H1 (cell line): Measurements from ENCODE around the gene MCMBP. TPM values are rescaled to one million over a fixed set of nuclear protein-coding genes. Genes with fewer than 3 reads are reported as not detected.
A peak's percentile ranks its signal among the peaks of the same experiment; 100 is the strongest.

Experiments used
- BCL11A ChIP-seq, 2 experiments: IDR thresholded peaks; one replicate each; pipeline ENCODE4 v1.6.1; 2011; ENCODE audit warnings: low read depth in 2 of 2, low read length in 2 of 2, mild to moderate bottlenecking in 2 of 2
- CBX8 ChIP-seq: fragments of 300-800, 300-1000 bp; sonication (generic); IDR thresholded peaks from 2 replicates; pipeline ENCODE4 v1.7.1; 2016; ENCODE audit warnings: low read depth, low read length, borderline replicate concordance
- FOSL1 ChIP-seq: IDR thresholded peaks from 2 replicates; pipeline ENCODE4 v1.6.1; 2011; ENCODE audit warnings: mild to moderate bottlenecking, low read depth, low read length, moderate library complexity; ENCODE audit not compliant: insufficient read depth
- JUN ChIP-seq: IDR thresholded peaks from 2 replicates; pipeline ENCODE4 v1.6.1; 2011; ENCODE audit warnings: low read depth, mild to moderate bottlenecking, improper control_type of control experiment, low read length
- KDM4A ChIP-seq: IDR thresholded peaks from one replicate; pipeline ENCODE4 v1.7.1; 2012; ENCODE audit warnings: low read depth, mild to moderate bottlenecking, moderate library complexity, low read length, inconsistent platforms; ENCODE audit not compliant: severe bottlenecking
- POLR2A ChIP-seq, 2 experiments: IDR thresholded peaks; 1 replicate in 1 of 2; 2 replicates in 1 of 2; pipeline ENCODE4 v1.6.1; 2011; ENCODE audit warnings: low read depth in 2 of 2, low read length in 2 of 2, mild to moderate bottlenecking in 2 of 2; ENCODE audit errors: control extremely low read depth in 1 of 2
- RBBP5 ChIP-seq: IDR thresholded peaks from 2 replicates; pipeline ENCODE4 v1.7.1; 2012; ENCODE audit warnings: low read depth, mild to moderate bottlenecking, inconsistent platforms, low read length, moderate library complexity, borderline replicate concordance
- RNF2 ChIP-seq: fragments of 200-900, 300-1000 bp; sonication (generic); IDR thresholded peaks from 2 replicates; pipeline ENCODE4 v1.7.1; 2016; ENCODE audit warnings: borderline replicate concordance, low read depth, mild to moderate bottlenecking, antibody characterized with exemption, low read length; ENCODE audit not compliant: poor library complexity, severe bottlenecking; ENCODE audit errors: missing control alignments
- SIN3A ChIP-seq, 2 experiments: IDR thresholded peaks in 1 of 2; conservative IDR thresholded peaks in 1 of 2; 2 replicates each; pipeline ENCODE4 v1.6.1; 2011 to 2012; ENCODE audit warnings: low read length in 2 of 2, improper control_type of control experiment in 1 of 2, low read depth in 1 of 2, mild to moderate bottlenecking in 1 of 2
- SRF ChIP-seq: IDR thresholded peaks from 2 replicates; pipeline ENCODE4 v1.6.1; 2011; ENCODE audit warnings: mild to moderate bottlenecking, low read depth, low read length, moderate library complexity
- polyA plus RNA-seq, 7 experiments: library from polyadenylated mRNA; depleted of rRNA in 3 of 7; stranded (reverse) in 5 of 7; unstranded in 2 of 7; fragments of >200 nt in 5 of 7; fragments of 200-250 nt in 2 of 7; gene quantifications; 1 replicate in 5 of 7; 2 replicates in 1 of 7; 4 replicates in 1 of 7; pipeline versions ENCODE4 v1.2.1 to v1.2.3, GENCODE V29; 2011 to 2013; ENCODE audit warnings: missing spikeins in 2 of 7, mixed read lengths in 2 of 7
- total RNA-seq: library from RNA; stranded (reverse); fragmentation: NEBNext Ultra II Directional; extraction: Animal tissue kit (Norgen Biotek cat#: 25700); gene quantifications from 2 replicates; pipeline ENCODE4 v1.2.1, GENCODE V29; 2021
- TF ChIP-seq, protein P1 (sequence below): IDR thresholded peaks from 2 replicates; pipeline ENCODE4 v1.6.1; 2012; ENCODE audit warnings: inconsistent platforms

MCMBP gene
- total and polyA plus RNA-seq, 2 of the 8 experiments (the other 6 are each of a cell fraction or from before 2014, with no cell fraction given), result 67.3 to 81.7 TPM

DNA sequence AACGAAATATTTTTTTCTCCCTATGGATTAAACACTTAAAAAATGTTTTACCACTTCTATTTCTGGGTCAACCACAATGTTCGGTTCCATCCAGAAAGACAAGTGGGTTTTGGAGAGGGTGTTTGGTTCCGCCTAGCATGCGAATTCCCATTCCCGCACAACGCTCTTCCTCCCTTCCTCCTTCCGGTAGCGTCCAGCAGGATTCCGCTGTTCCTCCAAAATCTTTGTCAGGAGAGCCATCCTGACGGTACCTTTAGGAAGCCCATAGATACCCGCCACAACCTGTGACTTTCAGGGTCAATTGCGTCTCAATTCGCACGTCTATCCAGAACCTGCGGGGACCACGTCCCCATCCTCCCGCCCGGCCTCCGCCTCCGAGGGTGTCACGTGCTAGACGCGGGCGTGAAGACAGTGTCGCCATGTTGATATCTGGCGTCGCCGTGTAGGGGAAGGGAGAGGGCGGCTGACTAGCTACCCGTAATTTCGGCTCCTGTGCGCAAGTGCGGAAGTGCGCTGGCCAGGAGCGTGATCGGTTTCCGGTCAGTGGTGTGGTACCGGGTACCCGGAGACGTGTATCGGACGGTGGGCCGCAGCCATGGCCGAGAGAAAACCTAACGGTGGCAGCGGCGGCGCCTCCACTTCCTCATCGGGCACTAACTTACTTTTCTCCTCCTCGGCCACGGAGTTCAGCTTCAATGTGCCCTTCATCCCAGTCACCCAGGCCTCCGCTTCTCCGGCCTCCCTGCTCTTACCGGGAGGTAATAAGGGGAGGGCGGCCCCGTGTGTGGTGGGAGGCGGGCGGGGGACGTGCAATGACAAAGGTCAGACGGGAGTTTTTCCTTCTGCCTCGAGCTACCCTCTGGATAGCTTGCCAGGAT is 19.8 kb upstream of the MCMBP start, which contains the start of gene SEC23IP (continued):
- TF ChIP-seq BCL11A (IDR thresholded peaks at IDR 0.05; ENCODE audit: low read depth in 2 of 2, low read length in 2 of 2), result no peak
- peak in 1 of 2 experiments; percentile 87; a peak in 2 of 4 replicates for TF ChIP-seq SIN3A (conservative IDR thresholded peaks at IDR 0.05 in 1 of 2, IDR thresholded peaks at IDR 0.05 in 1 of 2; ENCODE audit: low read depth in 1 of 2, low read length in 2 of 2)
- peak; percentile 72; the same call in 1 of the 2 replicates for TF ChIP-seq RBBP5
- no peak for TF ChIP-seq JUN
- TF ChIP-seq KDM4A, result peak; percentile 77
- TF ChIP-seq POLR2A (IDR thresholded peaks at IDR 0.05; ENCODE audit: control extremely low read depth in 1 of 2, low read depth in 2 of 2, low read length in 2 of 2), result peak; percentile 72 to 91
- TF ChIP-seq, protein P1, sequence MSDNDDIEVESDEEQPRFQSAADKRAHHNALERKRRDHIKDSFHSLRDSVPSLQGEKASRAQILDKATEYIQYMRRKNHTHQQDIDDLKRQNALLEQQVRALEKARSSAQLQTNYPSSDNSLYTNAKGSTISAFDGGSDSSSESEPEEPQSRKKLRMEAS, result peak; percentile 98
- no peak for TF ChIP-seq RNF2
- no peak for TF ChIP-seq SRF
- no peak for TF ChIP-seq FOSL1
- TF ChIP-seq CBX8, result no peak
